Neural crest cell (in vitro differentiated cells): ENCODE results near the gene ANKH. TPM values are rescaled to one million over a fixed set of nuclear protein-coding genes. Genes with fewer than 3 reads are reported as not detected.
A peak's percentile ranks its signal among the peaks of the same experiment; 100 is the strongest.

ENCODE experiments used
- DNase-seq: peaks from one replicate; pipeline ENCODE4 v3.0.0; 2021; ENCODE audit warnings: low read depth, mixed read lengths, low spot score
- H3K27ac Mint-ChIP-seq: one replicate; pipeline ENCODE4 v1.8.0; 2021; ENCODE audit warnings: mild to moderate bottlenecking, mixed read lengths; ENCODE audit not compliant: unreplicated experiment
- H3K27me3 Mint-ChIP-seq: 2 replicates; pipeline ENCODE4 v1.8.0; 2021; ENCODE audit warnings: low read depth, mild to moderate bottlenecking, mixed read lengths
- H3K36me3 Mint-ChIP-seq: 2 replicates; pipeline ENCODE4 v1.8.0; 2021; ENCODE audit warnings: low read depth, mild to moderate bottlenecking, mixed read lengths
- H3K4me1 Mint-ChIP-seq: 2 replicates; pipeline ENCODE4 v1.8.0; 2021; ENCODE audit warnings: mixed read lengths
- H3K4me3 Mint-ChIP-seq: one replicate; pipeline ENCODE4 v1.8.0; 2021; ENCODE audit warnings: mild to moderate bottlenecking, mixed read lengths
- H3K9me3 Mint-ChIP-seq: 2 replicates; pipeline ENCODE4 v1.8.0; 2021; ENCODE audit warnings: mixed read lengths
- CTCF ChIP-seq: fragments of 200-600 bp; sonication (generic); conservative IDR thresholded peaks from 2 replicates; pipeline ENCODE4 v1.5.0; 2021; ENCODE audit warnings: antibody characterized with exemption, mild to moderate bottlenecking
- total RNA-seq: library from RNA; stranded (reverse); gene quantifications from 2 replicates; pipeline ENCODE4 v1.2.1, GENCODE V29; 2021

ANKH gene
- total RNA-seq, 1 donor from 2014 or later, result 28.6 TPM

GRCh38 chr5:14783691-14784090 is 87.9 kb downstream of the ANKH start:
- peaks cover 4% of the 10 kb centered on the region for H3K4me1 Mint-ChIP-seq
- TF ChIP-seq CTCF, result no peak

GRCh38 chr5:14782591-14782990 is 89.0 kb downstream of the ANKH start:
- Mint-ChIP-seq H3K27ac (no peak overlapping the region), H3K36me3 (peaks cover 14% of the 10 kb centered on the region), H3K27me3 (no peaks in the 10 kb centered on the region), H3K4me3 (no peak overlapping the region), H3K4me1 (peaks cover 10% of the 10 kb centered on the region), H3K9me3 (peaks cover 8% of the 10 kb centered on the region)
- DNase-seq, result no peak
- no peak for TF ChIP-seq CTCF

More at GRCh38 chr5:14783691-14784090, 87.9 kb downstream of the ANKH start:
- Mint-ChIP-seq H3K27me3 (no peaks in the 10 kb centered on the region), H3K27ac (no peak overlapping the region), H3K36me3 (peaks cover 14% of the 10 kb centered on the region), H3K4me3 (no peak overlapping the region), H3K9me3 (peaks cover 8% of the 10 kb centered on the region)
- DNase-seq, result no peak

GRCh38 chr5:14781106-14781505 is 90.5 kb downstream of the ANKH start:
- Mint-ChIP-seq H3K27me3 (no peaks in the 10 kb centered on the region), H3K36me3 (peaks cover 14% of the 10 kb centered on the region), H3K4me1 (peaks cover 7% of the 10 kb centered on the region), H3K4me3 (no peak overlapping the region), H3K9me3 (peaks cover 8% of the 10 kb centered on the region), H3K27ac (no peak overlapping the region)
- TF ChIP-seq CTCF, result no peak
- DNase-seq, result no peak

- H3K27me3 Mint-ChIP-seq, result no peaks in the 10 kb centered on the region
- peaks cover 8% of the 10 kb centered on the region for H3K9me3 Mint-ChIP-seq
- no peak for DNase-seq
- peaks cover 7% of the 10 kb centered on the region for H3K4me1 Mint-ChIP-seq
- no peak overlapping the region for H3K27ac Mint-ChIP-seq
- no peak overlapping the region for H3K4me3 Mint-ChIP-seq
- peaks cover 11% of the 10 kb centered on the region for H3K36me3 Mint-ChIP-seq
- TF ChIP-seq CTCF, result no peak
Observed at GRCh38 chr5:14779975-14780374, 91.6 kb downstream of the ANKH start.

- H3K4me1 Mint-ChIP-seq, result peaks cover 17% of the 10 kb centered on the region
- no peak for TF ChIP-seq CTCF
- H3K9me3 Mint-ChIP-seq, result peaks cover 7% of the 10 kb centered on the region
- peaks cover 6% of the 10 kb centered on the region for H3K36me3 Mint-ChIP-seq
- H3K27me3 Mint-ChIP-seq, result no peaks in the 10 kb centered on the region
- H3K4me3 Mint-ChIP-seq, result no peak overlapping the region
- H3K27ac Mint-ChIP-seq, result peak overlapping the region; percentile 4
- DNase-seq, result no peak
Observed at GRCh38 chr5:14778792-14779070, 92.8 kb downstream of the ANKH start.
